HuH-7 (cell line): ENCODE results near the gene KIF25.
"Not testable (repeated sequence)": the region's sequence is repeated elsewhere in the genome, so short reads cannot be mapped to it uniquely, and the experiment has no call there.

ENCODE experiments used
- DNase-seq: peaks from one replicate; pipeline ENCODE4 v3.0.0; 2011; ENCODE audit warnings: low spot score

KIF25 gene

GRCh38 chr6:168070804-168071203, 73.3 kb downstream of the KIF25 start:
- DNase-seq: no peak

GRCh38 chr6:168071620-168072019, 74.1 kb downstream of the KIF25 start:
- DNase-seq: peak; percentile 97

- DNase-seq: no peak
Measured at GRCh38 chr6:168072261-168072660, 74.8 kb downstream of the KIF25 start.

- no peak for DNase-seq
Measured at GRCh38 chr6:168072730-168073129, 75.3 kb downstream of the KIF25 start.

GRCh38 chr6:168073937-168074730, 76.7 kb downstream of the KIF25 start:
- no peak for DNase-seq

GRCh38 chr6:168075216-168075615, 77.7 kb downstream of the KIF25 start:
- DNase-seq: no peak

- DNase-seq: no peak
Measured at GRCh38 chr6:168075787-168076202, 78.3 kb downstream of the KIF25 start.

GRCh38 chr6:168077401-168077800, 79.9 kb downstream of the KIF25 start:
- not testable (repeated sequence) for DNase-seq

GRCh38 chr6:168078175-168078942, 80.9 kb downstream of the KIF25 start:
- no peak for DNase-seq

- DNase-seq: peak; percentile 87
Measured at GRCh38 chr6:168078943-168079405, 81.5 kb downstream of the KIF25 start, which contains the start of gene FRMD1. FRMD1 (minus strand) TSS chr6:168079212; CDS start chr6:168079094, 118 bp downstream.

GRCh38 chr6:168080393-168081077, 83.1 kb downstream of the KIF25 start:
- DNase-seq: no peak

- DNase-seq: no peak
Measured at GRCh38 chr6:168081858-168082546, 84.5 kb downstream of the KIF25 start.

- no peak for DNase-seq
Measured at GRCh38 chr6:168082860-168083513, 85.5 kb downstream of the KIF25 start.

- DNase-seq: no peak
Measured at GRCh38 chr6:168083514-168083885, 86.0 kb downstream of the KIF25 start.

- DNase-seq: no peak
Measured at GRCh38 chr6:168084465-168085160, 87.1 kb downstream of the KIF25 start.

GRCh38 chr6:168086066-168086465, 88.6 kb downstream of the KIF25 start:
- no peak for DNase-seq

GRCh38 chr6:168086616-168087015, 89.1 kb downstream of the KIF25 start:
- DNase-seq: no peak

- no peak for DNase-seq
Measured at GRCh38 chr6:168087436-168088160, 90.1 kb downstream of the KIF25 start.

- DNase-seq: peak; percentile 91
Measured at GRCh38 chr6:168088161-168089053, 90.9 kb downstream of the KIF25 start.
